Mucosa of descending colon (tissue), 3 donors: ENCODE results near the gene MMAB. TPM values are rescaled to one million over a fixed set of nuclear protein-coding genes. Genes with fewer than 3 reads are reported as not detected.
"Not testable (repeated sequence)": the region's sequence is repeated elsewhere in the genome, so short reads cannot be mapped to it uniquely, and the experiment has no call there.

Source experiments
- ATAC-seq: fragments of 200-7000 bp; cut with Tn5 transposase; one replicate; pipeline ENCODE4 v1.9.1; 2020; ENCODE audit warnings: mild to moderate bottlenecking, moderate library complexity
- DNase-seq, 3 donors: peaks; one replicate each; pipeline ENCODE4 v3.0.0-alpha.2; 2020
- H3K36me3 ChIP-seq: fragments of 200-600 bp; one replicate; pipeline ENCODE4 v1.8.0; 2021; ENCODE audit warnings: low read depth, mild to moderate bottlenecking
- H3K4me1 ChIP-seq: fragments of 200-600 bp; one replicate; pipeline ENCODE4 v1.8.0; 2021; ENCODE audit warnings: low read depth, mild to moderate bottlenecking
- H3K4me3 ChIP-seq: fragments of 200-600 bp; one replicate; pipeline ENCODE4 v1.8.0; 2021; ENCODE audit warnings: mild to moderate bottlenecking
- H3K9me3 ChIP-seq: fragments of 200-600 bp; one replicate; pipeline ENCODE4 v1.8.0; 2021; ENCODE audit warnings: mild to moderate bottlenecking
- intact Hi-C, 2 donors: fragments of 100-400 bp; cut with DNase I in 1 of 2; cut with micrococcal nuclease in 1 of 2; formaldehyde crosslinking; loops; one replicate each; pipeline versions ENCODE4 v1.11.0 to v1.11.1; 2022; cut with DNase I, micrococcal nuclease
- total RNA-seq, 3 donors: library from RNA; stranded (reverse); fragmentation: NEBNext Ultra II Directional in 2 of 3; extraction: Animal tissue kit (Norgen Biotek cat#: 25700) in 2 of 3; gene quantifications; one replicate each; pipeline versions ENCODE4 v1.2.1 to v1.2.4, GENCODE V29; 2021 to 2023
- TF ChIP-seq, protein P1 (sequence below): fragments of 200-600 bp; IDR thresholded peaks from one replicate; pipeline ENCODE4 v1.8.0; 2022; ENCODE audit warnings: antibody characterized with exemption, mild to moderate bottlenecking
- donor health status: DM: no; HTN: no; CAD: no; lungs with moderate emphysema.
- donor health status: DM: no; HTN: no; CAD: no.
- donor health status: DM: no; HTN: yes; CAD: no.

Gene MMAB
- total RNA-seq, 3 donors from 2014 or later = 29.9 to 45.5 (median 42.0) TPM

DNA sequence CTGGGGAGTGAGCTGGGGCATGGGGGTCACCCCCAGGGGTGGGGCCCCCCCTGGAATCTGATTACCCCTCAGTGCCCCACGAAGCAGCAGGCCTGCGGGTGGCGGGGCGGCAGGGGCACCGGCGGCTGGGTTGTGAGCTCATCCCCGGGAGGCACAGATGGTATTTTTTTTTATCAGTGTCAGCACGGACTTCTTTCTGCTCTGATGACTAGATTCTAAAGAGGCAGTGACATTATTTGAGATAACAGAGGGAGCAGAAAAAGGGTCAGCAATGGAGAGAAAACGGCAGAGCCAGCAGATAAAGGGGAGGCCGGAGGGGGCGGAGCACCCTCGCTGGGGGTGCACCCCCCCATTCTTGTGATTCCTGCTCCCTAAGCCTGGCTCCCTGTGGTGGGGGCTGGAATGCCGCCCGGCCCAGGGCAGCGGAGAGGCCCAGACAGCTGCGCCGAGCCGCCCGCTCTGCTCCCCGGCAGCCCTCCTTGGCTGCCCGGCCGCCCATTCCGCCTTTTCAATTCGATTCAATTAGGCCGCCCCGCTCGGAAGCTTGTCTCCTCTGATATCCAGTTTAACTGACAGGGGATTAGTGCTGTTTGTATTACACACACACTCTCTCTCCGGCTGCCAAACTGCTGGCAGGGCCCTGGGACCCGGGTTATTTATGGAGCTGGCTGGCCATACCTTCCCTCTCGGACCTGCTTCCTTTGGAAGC, 33.2 kb upstream of the MMAB start:
- TF ChIP-seq, protein P1, sequence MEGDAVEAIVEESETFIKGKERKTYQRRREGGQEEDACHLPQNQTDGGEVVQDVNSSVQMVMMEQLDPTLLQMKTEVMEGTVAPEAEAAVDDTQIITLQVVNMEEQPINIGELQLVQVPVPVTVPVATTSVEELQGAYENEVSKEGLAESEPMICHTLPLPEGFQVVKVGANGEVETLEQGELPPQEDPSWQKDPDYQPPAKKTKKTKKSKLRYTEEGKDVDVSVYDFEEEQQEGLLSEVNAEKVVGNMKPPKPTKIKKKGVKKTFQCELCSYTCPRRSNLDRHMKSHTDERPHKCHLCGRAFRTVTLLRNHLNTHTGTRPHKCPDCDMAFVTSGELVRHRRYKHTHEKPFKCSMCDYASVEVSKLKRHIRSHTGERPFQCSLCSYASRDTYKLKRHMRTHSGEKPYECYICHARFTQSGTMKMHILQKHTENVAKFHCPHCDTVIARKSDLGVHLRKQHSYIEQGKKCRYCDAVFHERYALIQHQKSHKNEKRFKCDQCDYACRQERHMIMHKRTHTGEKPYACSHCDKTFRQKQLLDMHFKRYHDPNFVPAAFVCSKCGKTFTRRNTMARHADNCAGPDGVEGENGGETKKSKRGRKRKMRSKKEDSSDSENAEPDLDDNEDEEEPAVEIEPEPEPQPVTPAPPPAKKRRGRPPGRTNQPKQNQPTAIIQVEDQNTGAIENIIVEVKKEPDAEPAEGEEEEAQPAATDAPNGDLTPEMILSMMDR = no peak
- H3K36me3 ChIP-seq = no peaks in the 10 kb centered on the region
- intact Hi-C loops = no loop called here
- no peaks in the 10 kb centered on the region for H3K4me1 ChIP-seq
- no peak for ATAC-seq
- H3K9me3 ChIP-seq = no peaks in the 10 kb centered on the region
- H3K4me3 ChIP-seq = no peak overlapping the region
- DNase-seq = no peak

DNA sequence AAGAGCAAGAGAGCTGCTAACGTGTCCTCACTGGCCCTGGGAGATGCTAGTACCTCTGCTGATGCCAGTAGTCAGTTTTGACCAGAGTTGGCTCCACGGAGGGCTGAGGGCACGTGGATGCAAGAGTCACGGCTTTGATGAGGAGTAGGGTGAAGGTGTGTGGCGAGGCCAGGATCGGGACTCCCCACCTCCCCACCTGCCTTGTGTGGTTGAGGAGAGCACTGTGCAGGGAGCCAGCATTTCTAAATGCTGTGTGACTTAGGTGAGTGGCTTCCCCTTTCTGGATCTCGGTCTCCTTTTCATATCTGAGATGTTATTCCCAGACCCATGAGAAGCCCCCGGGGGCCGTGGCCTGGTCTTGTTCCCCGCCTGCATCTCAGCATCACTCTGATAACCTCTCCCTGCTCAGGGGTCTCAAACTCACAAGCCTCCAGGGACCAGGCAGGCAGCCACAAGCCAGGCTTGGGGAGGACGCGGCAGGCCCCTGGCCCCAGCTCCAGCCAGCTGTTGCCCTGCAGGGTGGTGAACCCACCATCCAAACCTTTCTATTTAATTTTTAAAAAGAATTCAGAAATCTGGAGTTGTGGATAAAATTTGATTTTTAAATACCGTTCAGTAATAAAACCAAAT, 32.4 kb upstream of the MMAB start:
- H3K4me1 ChIP-seq = no peaks in the 10 kb centered on the region
- intact Hi-C loops = no loop called here
- no peaks in the 10 kb centered on the region for H3K36me3 ChIP-seq
- H3K4me3 ChIP-seq = no peak overlapping the region
- no peak for ATAC-seq
- TF ChIP-seq, protein P1 = no peak
- no peaks in the 10 kb centered on the region for H3K9me3 ChIP-seq
- no peak for DNase-seq

DNA sequence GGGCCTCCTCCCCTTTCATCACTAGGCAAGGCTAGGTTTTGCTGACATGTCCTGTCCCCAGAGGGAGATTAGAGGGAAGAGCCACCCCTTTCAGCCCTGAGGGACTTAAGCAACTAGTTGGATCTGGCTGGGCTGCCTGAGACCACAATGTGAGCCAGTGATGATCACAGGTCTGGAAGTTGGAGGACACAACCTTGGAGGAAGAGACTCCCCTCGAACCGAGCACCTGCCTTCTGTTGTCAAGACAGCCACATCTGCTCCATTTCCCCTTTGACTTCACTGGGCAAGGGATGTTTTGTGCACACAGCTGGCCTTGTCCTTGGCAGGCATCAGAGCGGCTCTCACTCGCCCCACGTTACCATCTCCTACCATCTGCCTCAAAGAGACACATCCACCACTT, 31.7 kb upstream of the MMAB start:
- ATAC-seq (no peak), DNase-seq (no peak)
- Histone ChIP-seq H3K4me3 (no peak overlapping the region), H3K36me3 (no peaks in the 10 kb centered on the region), H3K9me3 (no peaks in the 10 kb centered on the region), H3K4me1 (no peaks in the 10 kb centered on the region)
- intact Hi-C loops = no loop called here
- TF ChIP-seq, protein P1 = no peak

DNA sequence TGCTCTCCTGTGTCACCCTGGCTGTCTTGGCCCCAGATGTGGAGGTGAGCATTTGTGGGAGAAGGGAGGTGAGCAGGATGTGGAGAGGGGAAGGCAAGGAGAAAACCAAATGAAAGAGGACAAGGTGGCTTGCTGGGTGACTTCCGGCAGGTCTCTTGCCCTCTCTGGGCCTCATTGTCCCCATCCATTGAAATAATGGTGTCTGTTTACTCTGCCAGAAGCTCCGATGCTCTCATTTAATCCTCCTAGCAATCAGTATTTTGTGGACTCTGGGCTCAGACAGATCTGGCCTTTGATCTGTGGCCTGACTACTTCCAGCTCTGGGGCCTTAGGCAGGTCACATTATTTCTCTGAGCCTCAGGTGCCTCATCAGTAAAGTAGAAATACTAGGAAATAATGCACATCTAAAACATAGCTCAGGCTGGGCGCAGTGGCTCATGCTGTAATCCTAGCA, 30.9 kb upstream of the MMAB start:
- H3K36me3 ChIP-seq = no peaks in the 10 kb centered on the region
- intact Hi-C loops = no loop called here
- ATAC-seq = no peak
- no peak overlapping the region for H3K4me3 ChIP-seq
- no peak for DNase-seq
- no peaks in the 10 kb centered on the region for H3K4me1 ChIP-seq
- TF ChIP-seq, protein P1 = no peak
- H3K9me3 ChIP-seq = no peaks in the 10 kb centered on the region

DNA sequence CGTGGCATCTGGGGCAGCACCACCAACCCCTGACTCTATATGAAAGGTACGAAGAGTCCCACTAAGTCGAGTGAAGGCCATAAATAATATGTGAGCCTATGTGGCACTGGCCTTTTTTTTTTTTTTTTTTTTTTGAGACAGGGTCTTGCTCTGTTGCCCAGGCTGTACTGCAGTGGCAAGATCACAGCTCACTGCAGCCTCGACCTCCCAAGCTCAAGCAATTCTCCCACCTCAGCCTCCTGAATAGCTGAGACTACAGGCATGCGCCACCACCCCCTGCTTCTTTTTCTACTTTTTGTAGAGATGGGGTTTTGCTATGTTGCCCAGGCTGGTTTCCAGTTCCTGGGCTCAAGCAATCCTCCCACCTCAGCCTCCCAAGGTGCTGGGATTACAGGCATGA, 28.8 kb upstream of the MMAB start:
- H3K9me3 ChIP-seq, H3K4me1 ChIP-seq, H3K4me3 ChIP-seq, H3K36me3 ChIP-seq, ATAC-seq, intact Hi-C loops, DNase-seq: not testable (repeated sequence)

DNA sequence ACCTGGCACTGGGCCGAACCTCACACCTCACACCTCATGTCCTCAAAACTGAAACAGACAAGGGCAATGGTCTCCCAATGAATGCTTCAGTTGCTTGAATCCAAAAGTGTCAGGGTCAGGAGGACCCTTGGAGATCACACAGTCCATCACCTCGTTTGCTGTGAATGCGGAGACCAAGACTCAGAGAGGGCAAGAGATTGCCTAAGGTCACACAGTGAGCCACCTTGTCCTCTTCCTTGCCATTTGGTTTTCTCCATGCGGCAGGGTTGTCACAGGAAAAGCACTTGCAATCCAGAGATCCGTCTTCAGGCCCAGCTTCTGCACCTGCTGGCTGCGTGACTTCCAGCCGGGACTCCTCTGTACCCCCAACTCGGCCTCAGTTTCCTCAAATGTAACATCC, 28.3 kb upstream of the MMAB start:
- DNase-seq (no peak), ATAC-seq (no peak)
- TF ChIP-seq, protein P1 = no peak
- no peaks in the 10 kb centered on the region for H3K36me3 ChIP-seq
- H3K4me3 ChIP-seq = no peak overlapping the region
- intact Hi-C loops = no loop called here
- no peaks in the 10 kb centered on the region for H3K4me1 ChIP-seq
- H3K9me3 ChIP-seq = no peaks in the 10 kb centered on the region
